ENCODE measurements around the gene STRBP.
A peak's percentile ranks its signal among the peaks of the same experiment; 100 is the strongest.

The STRBP gene

GRCh38 chr9:123157221-123157620, 111.2 kb downstream of the STRBP start:
- DNase-seq (ENCODE audit: low read depth): peak; percentile 43
- TF ChIP-seq CTCF (conservative IDR thresholded peaks at IDR 0.05; ENCODE audit: control insufficient read depth, insufficient read depth, low read depth, low read length): no peak
- no peak overlapping the region for H3K4me3 ChIP-seq (ENCODE audit: control insufficient read depth, low read depth, low read length)

- TF ChIP-seq CTCF (conservative IDR thresholded peaks at IDR 0.05; ENCODE audit: control insufficient read depth, insufficient read depth, low read depth, low read length): no peak
- H3K4me3 ChIP-seq (ENCODE audit: control insufficient read depth, low read depth, low read length): no peak overlapping the region
- DNase-seq (ENCODE audit: low read depth): peak; percentile 31
These were observed 117.5 kb downstream of the STRBP start for GRCh38 chr9:123150708-123151503.

GRCh38 chr9:123149067-123149466, 119.3 kb downstream of the STRBP start:
- no peak overlapping the region for H3K4me3 ChIP-seq (ENCODE audit: control insufficient read depth, low read depth, low read length)
- no peak for DNase-seq (ENCODE audit: low read depth)
- TF ChIP-seq CTCF (conservative IDR thresholded peaks at IDR 0.05; ENCODE audit: control insufficient read depth, insufficient read depth, low read depth, low read length): no peak

GRCh38 chr9:123138163-123138562, 130.2 kb downstream of the STRBP start:
- peak; percentile 4 for DNase-seq (ENCODE audit: low read depth)
- TF ChIP-seq CTCF (conservative IDR thresholded peaks at IDR 0.05; ENCODE audit: control insufficient read depth, insufficient read depth, low read depth, low read length): no peak

GRCh38 chr9:123135430-123135829, 133.0 kb downstream of the STRBP start:
- no peak for DNase-seq (ENCODE audit: low read depth)
- no peak for TF ChIP-seq CTCF (conservative IDR thresholded peaks at IDR 0.05; ENCODE audit: control insufficient read depth, insufficient read depth, low read depth, low read length)
- no peak overlapping the region for H3K4me3 ChIP-seq (ENCODE audit: control insufficient read depth, low read depth, low read length)

More at GRCh38 chr9:123138163-123138562, 130.2 kb downstream of the STRBP start:
- no peak overlapping the region for H3K4me3 ChIP-seq (ENCODE audit: control insufficient read depth, low read depth, low read length)

- no peak for TF ChIP-seq CTCF (conservative IDR thresholded peaks at IDR 0.05; ENCODE audit: control insufficient read depth, insufficient read depth, low read depth, low read length)
- no peak overlapping the region for H3K4me3 ChIP-seq (ENCODE audit: control insufficient read depth, low read depth, low read length)
- no peak for DNase-seq (ENCODE audit: low read depth)
These were observed 135.7 kb downstream of the STRBP start for GRCh38 chr9:123132696-123133095.
